ENCODE results near the gene GABRR1. TPM values are rescaled to one million over a fixed set of nuclear protein-coding genes. Genes with fewer than 3 reads are reported as not detected.
"Not testable (repeated sequence)": the region's sequence is repeated elsewhere in the genome, so short reads cannot be mapped to it uniquely, and the experiment has no call there.

Gene GABRR1
- total and polyA plus RNA-seq, 2 of the 13 experiments (the other 11 are each of a cell fraction or from before 2014, with no cell fraction given) = not detected

DNA sequence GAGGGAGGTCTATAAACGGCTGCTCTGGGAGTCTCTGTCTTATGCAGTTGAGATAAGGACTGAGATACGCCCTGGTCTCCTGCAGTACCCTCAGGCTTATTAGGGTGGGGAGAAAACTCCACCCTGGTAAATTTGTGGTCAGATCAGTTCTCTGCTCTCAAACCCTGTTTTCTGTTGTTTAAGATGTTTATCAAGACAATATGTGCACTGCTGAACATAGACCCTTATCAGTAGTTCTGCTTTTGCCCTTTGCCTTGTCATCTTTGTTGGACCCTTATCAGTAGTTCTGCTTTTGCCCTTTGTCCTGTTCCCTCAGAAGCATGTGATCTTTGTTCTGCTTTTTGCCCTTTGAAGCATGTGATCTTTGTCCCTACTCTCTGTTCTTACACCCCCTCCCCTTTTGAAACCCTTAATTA lies 88.9 kb downstream of the GABRR1 start (continued):
- TF ChIP-seq, protein P1, sequence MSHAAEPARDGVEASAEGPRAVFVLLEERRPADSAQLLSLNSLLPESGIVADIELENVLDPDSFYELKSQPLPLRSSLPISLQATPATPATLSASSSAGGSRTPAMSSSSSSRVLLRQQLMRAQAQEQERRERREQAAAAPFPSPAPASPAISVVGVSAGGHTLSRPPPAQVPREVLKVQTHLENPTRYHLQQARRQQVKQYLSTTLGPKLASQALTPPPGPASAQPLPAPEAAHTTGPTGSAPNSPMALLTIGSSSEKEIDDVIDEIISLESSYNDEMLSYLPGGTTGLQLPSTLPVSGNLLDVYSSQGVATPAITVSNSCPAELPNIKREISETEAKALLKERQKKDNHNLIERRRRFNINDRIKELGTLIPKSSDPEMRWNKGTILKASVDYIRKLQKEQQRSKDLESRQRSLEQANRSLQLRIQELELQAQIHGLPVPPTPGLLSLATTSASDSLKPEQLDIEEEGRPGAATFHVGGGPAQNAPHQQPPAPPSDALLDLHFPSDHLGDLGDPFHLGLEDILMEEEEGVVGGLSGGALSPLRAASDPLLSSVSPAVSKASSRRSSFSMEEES (CRISPR knock-in tag; IDR thresholded peaks at IDR 0.05) = 0 out of 2 replicates have a peak, but pooled peaks have one; percentile 17
- TF ChIP-seq, protein P2, sequence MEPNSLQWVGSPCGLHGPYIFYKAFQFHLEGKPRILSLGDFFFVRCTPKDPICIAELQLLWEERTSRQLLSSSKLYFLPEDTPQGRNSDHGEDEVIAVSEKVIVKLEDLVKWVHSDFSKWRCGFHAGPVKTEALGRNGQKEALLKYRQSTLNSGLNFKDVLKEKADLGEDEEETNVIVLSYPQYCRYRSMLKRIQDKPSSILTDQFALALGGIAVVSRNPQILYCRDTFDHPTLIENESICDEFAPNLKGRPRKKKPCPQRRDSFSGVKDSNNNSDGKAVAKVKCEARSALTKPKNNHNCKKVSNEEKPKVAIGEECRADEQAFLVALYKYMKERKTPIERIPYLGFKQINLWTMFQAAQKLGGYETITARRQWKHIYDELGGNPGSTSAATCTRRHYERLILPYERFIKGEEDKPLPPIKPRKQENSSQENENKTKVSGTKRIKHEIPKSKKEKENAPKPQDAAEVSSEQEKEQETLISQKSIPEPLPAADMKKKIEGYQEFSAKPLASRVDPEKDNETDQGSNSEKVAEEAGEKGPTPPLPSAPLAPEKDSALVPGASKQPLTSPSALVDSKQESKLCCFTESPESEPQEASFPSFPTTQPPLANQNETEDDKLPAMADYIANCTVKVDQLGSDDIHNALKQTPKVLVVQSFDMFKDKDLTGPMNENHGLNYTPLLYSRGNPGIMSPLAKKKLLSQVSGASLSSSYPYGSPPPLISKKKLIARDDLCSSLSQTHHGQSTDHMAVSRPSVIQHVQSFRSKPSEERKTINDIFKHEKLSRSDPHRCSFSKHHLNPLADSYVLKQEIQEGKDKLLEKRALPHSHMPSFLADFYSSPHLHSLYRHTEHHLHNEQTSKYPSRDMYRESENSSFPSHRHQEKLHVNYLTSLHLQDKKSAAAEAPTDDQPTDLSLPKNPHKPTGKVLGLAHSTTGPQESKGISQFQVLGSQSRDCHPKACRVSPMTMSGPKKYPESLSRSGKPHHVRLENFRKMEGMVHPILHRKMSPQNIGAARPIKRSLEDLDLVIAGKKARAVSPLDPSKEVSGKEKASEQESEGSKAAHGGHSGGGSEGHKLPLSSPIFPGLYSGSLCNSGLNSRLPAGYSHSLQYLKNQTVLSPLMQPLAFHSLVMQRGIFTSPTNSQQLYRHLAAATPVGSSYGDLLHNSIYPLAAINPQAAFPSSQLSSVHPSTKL (CRISPR knock-in tag; IDR thresholded peaks at IDR 0.05) = peak; percentile 44; the same call in 1 of the 2 replicates
- peak; percentile 61; the same call in 1 of the 2 replicates for TF ChIP-seq HNF4G (IDR thresholded peaks at IDR 0.05; ENCODE audit: borderline replicate concordance, low read depth, low read length)
- not testable (repeated sequence) for TF ChIP-seq HNF4G (CRISPR knock-in tag; IDR thresholded peaks at IDR 0.05; ENCODE audit: borderline replicate concordance, low read depth); SOX13 (IDR thresholded peaks at IDR 0.05)
- peak in 1 of 2 experiments; percentile 24; a peak in 1 of 4 replicates for TF ChIP-seq SOX13 (CRISPR knock-in tag; conservative IDR thresholded peaks at IDR 0.05 in 1 of 2, IDR thresholded peaks at IDR 0.05 in 1 of 2)
- 0 out of 2 replicates have a peak, but pooled peaks have one; percentile 27 for TF ChIP-seq ZMYM4 (CRISPR knock-in tag; IDR thresholded peaks at IDR 0.05)

Other genes starting within 250 kb of the GABRR1 start
- gene PNRC1, start 136.6 kb downstream of the GABRR1 start, total RNA-seq (2016; rRNA removed; fragmentation: Illumina TruSeq; extraction: Trizol) = 31.0 and 36.0 TPM in 2 replicates
- gene PNRC1, start 136.6 kb downstream of the GABRR1 start, polyA plus RNA-seq (2011; rRNA removed) = 16.8 and 17.6 TPM in 2 replicates
- gene SRSF12, start 99.3 kb downstream of the GABRR1 start, total RNA-seq (2016; rRNA removed; fragmentation: Illumina TruSeq; extraction: Trizol) = 1.9 TPM in 2 replicates
- gene SRSF12, start 99.3 kb downstream of the GABRR1 start, polyA plus RNA-seq (2011; rRNA removed) = 1.4 and 1.7 TPM in 2 replicates
- 26.3 and 35.8 TPM in 2 replicates for gene PM20D2, start 71.3 kb downstream of the GABRR1 start, total RNA-seq (2016; rRNA removed; fragmentation: Illumina TruSeq; extraction: Trizol)
- gene PM20D2, start 71.3 kb downstream of the GABRR1 start, polyA plus RNA-seq (2011; rRNA removed) = 13.3 and 14.7 TPM in 2 replicates
- gene GABRR2, start 97.9 kb upstream of the GABRR1 start, total RNA-seq (2016; rRNA removed; fragmentation: Illumina TruSeq; extraction: Trizol) = not detected in 2 replicates
- gene GABRR2, start 97.9 kb upstream of the GABRR1 start, polyA plus RNA-seq (2011; rRNA removed) = 0.13 and 0.24 TPM in 2 replicates
- 19.3 and 29.5 TPM in 2 replicates for gene UBE2J1, start 135.4 kb upstream of the GABRR1 start, total RNA-seq (2016; rRNA removed; fragmentation: Illumina TruSeq; extraction: Trizol)
- 18.6 and 24.6 TPM in 2 replicates for gene UBE2J1, start 135.4 kb upstream of the GABRR1 start, polyA plus RNA-seq (2011; rRNA removed)
- 0.35 and 0.39 TPM in 2 replicates for gene RRAGD, start 194.9 kb upstream of the GABRR1 start, total RNA-seq (2016; rRNA removed; fragmentation: Illumina TruSeq; extraction: Trizol)
- gene RRAGD, start 194.9 kb upstream of the GABRR1 start, polyA plus RNA-seq (2011; rRNA removed) = 0.53 and 0.57 TPM in 2 replicates
- gene ANKRD6, start 215.8 kb upstream of the GABRR1 start, total RNA-seq (2016; rRNA removed; fragmentation: Illumina TruSeq; extraction: Trizol) = 0.13 and 0.18 TPM in 2 replicates
- gene ANKRD6, start 215.8 kb upstream of the GABRR1 start, polyA plus RNA-seq (2011; rRNA removed) = 0.36 and 0.48 TPM in 2 replicates